GM12872 (cell line): ENCODE measurements around the gene APOBEC3C.

ENCODE experiments used
- CTCF ChIP-seq: IDR thresholded peaks from 3 replicates; pipeline ENCODE4 v1.5.1; 2011; ENCODE audit warnings: low read depth, mild to moderate bottlenecking, low read length, moderate library complexity; ENCODE audit not compliant: insufficient read depth

The APOBEC3C gene

GRCh38 chr22:39055658-39056057 lies 41.6 kb downstream of the APOBEC3C start:
- no peak for TF ChIP-seq CTCF

GRCh38 chr22:39068033-39068785 lies 54.2 kb downstream of the APOBEC3C start:
- TF ChIP-seq CTCF, result peak; percentile 56; the same call in 1 of the 3 replicates
